ENCODE measurements around the gene BEAN1.

Gene BEAN1, protein sequence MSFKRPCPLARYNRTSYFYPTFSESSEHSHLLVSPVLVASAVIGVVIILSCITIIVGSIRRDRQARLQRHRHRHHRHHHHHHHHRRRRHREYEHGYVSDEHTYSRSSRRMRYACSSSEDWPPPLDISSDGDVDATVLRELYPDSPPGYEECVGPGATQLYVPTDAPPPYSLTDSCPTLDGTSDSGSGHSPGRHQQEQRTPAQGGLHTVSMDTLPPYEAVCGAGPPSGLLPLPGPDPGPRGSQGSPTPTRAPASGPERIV

DNA sequence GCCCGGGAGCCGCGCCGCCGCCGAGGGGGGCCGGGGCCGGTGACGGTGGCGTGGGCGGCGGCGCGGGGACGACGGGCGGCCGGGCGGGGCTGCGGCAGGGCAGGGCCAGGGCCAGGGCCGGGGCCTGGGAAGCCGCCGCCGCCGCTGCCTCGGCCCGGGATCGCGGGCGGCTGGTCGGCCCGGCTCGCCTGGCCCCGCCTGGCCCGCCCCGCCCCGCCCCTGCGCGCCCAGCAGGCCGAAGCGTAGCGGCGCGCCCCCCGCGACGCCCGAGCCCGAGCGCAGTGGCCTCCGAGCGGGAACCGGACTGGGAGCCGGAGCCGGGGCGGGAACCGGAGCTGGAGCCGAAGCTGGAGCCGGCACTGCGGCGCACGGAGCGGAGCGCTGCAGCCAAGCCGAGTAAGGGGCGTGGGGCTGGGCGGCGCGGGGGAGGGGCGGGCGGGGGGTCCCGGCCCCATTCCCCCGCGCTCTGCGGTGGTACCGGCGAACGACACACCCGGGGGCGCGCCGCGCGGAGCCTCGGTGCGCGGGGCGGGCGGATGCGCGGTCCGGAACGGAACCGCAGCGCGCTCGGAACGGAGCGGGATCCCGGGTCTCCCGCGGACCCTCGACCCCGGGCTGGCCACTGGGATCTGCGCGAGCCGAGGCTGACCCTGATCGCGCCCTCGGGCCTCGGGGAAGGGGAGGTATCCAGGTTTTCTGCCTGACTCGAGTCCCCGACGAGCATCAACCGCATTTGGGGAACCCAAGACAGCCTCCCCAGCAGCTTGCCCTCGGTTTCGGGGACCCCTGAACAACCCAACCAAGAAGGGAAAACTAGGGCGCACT is at the start of gene BEAN1:
BEAN1 (plus strand) TSS at position 260 of the 825 bp plus-strand sequence. CDS start 10,382 bp downstream, outside the sequence.
- no peak for DNase-seq (ENCODE audit: low spot score)

DNA sequence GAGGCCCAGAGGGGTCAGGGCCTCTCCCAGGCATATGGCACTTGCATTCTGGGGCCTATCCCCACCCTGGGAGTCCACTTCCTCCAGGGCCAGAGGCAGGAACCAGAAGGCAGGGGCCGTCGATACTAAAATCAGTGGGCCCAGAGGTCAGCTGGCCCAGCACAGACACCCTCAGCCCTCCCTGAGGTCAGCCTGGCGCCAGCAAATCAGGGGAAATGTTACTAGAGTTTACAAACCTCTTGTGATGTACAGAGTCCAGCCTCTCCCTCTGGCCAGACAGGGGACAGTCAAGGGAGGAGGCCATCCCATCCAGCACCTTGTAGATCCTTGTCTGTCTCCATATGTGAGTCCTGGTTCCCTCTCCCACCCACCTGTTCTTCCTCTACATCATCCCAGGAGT is 49.8 kb upstream of the BEAN1 start:
- no peak for DNase-seq (ENCODE audit: low spot score)

DNA sequence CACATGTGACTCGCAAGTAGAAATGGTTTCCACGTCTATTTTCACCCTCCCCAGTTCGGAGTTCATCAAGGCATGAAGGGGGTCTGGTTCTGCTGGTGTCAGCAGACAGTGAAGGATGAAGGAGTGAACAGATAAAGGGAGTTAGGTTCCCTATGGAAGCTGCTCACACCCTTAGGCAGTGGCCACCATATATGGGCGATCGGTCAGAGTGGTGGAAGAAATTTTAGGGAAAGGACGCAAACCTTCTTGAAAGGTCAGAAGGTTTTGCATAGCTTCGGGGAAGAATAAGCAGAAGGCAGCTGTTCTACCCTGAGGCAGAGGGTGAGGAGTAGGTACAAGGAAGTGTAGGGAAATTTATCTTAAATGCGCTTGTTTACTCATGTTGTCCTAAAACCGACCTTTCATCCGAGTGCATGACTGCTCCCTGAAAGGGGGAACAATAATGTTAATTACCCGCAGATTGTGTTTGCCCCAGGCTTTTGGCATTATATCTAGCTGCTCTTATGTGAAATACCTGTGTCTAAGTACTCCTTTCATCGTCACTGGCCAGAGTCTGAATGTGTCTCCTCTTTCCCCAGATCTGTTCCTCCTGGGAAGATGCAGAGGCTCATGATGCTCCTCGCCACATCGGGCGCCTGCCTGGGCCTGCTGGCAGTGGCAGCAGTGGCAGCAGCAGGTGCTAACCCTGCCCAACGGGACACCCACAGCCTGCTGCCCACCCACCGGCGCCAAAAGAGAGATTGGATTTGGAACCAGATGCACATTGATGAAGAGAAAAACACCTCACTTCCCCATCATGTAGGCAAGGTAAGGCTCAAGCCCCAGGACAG is 48.1 kb upstream of the BEAN1 start:
- no peak for DNase-seq (ENCODE audit: low spot score)

DNA sequence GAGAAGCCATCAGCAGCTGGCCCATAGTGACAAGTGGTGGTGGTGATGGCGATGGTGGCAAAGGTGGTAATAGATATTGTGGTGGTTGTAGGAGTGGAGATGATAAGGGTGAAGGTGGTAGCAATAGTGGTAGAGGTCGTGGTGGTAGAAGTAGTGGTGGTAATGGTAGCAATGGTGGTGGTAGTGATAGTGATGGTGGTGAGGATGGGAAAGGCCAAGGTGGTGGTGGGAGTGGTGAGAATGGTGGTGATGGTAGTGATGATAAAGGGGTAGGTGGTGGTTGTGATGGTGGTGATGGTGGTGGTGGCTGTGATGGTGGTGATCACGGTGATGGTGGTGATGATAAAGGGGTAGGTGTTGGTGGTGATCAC is 47.5 kb upstream of the BEAN1 start:
- DNase-seq (ENCODE audit: low spot score) = no peak

DNA sequence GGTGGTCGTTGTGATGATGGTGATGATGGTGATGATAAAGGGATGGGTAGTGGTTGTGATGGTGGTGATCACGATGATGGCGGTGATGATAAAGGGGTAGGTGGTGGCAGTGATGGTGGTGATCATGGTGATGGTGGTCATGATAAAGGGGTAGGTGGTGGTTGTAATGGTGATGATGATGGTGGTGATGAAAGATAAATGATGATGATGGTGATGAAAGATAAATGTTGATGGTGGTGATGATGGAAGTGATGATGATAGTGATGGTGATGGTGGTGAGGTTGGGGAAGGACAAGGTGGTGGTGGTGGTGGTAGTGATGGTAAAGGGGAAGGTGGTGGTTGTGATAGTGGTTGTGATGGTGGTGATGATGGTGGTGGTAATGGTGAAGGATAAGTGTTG is 46.7 kb upstream of the BEAN1 start:
- no peak for DNase-seq (ENCODE audit: low spot score)

DNA sequence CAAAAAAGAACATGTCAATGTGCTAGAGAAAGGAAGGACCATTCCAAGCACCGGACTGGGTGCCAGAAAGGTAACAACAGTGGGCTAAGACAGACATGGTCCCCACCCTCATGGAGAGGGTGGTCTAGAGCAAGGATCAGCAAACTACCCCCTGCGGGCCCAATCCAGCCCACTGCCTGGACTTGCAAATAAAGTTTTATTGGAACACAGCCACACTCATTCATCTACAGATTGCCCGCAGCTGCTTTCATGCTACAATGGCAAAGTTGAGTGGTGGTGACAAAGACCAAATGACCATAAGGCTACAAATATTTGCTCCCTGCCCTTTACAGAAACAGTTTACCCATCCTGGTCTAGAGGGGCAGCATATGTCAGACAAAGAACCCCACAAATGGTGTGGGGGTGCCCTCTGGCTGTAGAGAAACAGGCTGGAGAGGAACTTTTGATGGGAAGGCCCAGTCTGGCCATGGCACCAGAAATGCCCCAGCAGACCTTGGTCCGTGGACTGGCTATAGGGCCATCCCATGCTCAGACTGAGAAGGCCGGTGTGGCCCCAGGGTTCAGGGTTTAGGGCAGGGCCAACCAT is 45.4 kb upstream of the BEAN1 start:
- no peak for DNase-seq (ENCODE audit: low spot score)

DNA sequence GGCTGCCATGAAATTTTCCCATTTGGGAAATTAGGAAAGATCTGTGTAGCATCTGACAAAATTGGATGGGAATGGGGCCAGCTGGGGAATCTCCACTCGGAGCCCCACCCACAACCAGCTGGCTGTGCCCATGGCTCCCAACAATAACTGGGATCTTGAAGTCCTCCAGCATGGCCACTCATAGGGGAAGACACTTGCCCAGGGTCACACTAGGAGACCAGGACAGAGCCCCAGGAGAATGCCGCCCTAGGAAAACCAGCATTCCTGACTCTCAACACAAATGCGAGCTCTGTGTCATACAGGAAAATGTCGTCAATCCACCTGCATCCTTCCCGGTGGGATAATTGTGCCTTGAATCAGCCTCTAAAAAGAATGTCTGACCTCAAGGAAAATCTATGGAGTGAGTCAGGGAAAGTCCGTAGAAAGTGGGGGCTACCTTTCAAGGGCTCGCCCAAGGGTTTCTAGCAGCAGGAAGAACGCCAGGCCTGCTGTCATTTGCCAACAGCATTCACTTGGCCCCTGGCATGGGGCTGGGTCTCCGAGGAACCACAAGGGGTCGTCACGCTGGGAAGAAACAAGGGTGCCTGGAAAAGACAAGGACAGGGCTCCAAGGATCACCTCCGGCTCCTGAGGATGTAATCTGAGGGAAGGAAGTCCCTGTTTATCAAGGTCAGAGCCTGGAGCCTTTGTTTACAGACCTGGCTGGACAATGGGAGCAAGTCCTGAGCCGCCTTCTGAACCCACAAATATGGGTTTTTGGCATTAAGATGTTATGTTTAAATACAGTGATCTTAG is 44.7 kb upstream of the BEAN1 start:
- DNase-seq (ENCODE audit: low spot score) = no peak

DNA sequence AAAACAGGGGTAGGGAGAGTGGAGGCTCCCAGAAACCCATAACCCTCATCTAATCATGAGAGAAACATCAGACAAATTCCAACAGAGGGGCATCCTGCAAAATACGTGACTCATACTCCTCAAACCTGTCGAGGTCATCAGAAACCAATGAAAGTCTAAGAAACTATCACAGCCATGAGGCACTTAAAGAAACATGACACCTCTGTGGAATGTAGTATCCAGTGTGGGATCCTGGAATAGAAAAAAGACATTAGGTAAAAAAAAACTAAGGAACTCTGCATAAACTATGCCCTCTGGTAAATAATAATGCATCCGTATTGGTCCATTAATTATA is 44.2 kb upstream of the BEAN1 start:
- DNase-seq (ENCODE audit: low spot score) = no peak

DNA sequence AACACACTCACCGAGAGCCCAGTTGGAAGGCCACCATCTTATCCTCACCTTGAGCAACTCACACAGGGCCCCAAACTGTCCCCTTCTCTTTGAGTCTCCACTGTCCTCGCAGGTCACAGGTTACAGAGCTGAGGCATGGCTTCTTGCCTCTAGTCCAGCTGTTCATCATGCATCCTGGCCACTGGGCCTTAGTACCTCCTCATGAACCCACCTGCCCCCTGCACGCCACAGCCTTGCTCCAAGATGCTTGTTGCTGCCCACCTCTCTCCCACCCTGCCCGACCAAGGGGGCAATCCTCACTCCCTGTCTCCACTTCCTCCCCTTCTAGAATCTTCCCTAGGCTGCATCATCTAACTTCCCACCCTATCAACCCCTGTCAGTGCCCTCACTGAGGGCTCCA is 43.5 kb upstream of the BEAN1 start:
- no peak for DNase-seq (ENCODE audit: low spot score)

DNA sequence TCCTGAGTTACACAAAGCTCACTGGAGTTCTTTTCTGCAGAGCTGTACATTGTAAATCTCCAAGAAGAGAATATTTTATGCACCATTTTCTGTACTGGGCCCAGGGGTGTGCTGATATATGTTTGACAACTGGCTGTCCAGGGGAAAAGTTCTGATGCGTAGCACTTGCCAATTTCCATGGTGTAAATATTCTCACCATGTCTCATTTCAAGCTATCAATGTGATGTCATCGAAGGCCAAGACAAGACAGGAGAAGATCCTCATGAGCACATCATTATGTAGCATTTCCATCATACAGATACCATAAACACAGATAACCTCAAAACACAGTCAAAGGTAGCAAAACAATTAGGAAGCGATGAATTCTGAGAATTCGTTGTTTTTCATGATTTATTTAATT is 41.7 kb upstream of the BEAN1 start:
- no peak for DNase-seq (ENCODE audit: low spot score)

DNA sequence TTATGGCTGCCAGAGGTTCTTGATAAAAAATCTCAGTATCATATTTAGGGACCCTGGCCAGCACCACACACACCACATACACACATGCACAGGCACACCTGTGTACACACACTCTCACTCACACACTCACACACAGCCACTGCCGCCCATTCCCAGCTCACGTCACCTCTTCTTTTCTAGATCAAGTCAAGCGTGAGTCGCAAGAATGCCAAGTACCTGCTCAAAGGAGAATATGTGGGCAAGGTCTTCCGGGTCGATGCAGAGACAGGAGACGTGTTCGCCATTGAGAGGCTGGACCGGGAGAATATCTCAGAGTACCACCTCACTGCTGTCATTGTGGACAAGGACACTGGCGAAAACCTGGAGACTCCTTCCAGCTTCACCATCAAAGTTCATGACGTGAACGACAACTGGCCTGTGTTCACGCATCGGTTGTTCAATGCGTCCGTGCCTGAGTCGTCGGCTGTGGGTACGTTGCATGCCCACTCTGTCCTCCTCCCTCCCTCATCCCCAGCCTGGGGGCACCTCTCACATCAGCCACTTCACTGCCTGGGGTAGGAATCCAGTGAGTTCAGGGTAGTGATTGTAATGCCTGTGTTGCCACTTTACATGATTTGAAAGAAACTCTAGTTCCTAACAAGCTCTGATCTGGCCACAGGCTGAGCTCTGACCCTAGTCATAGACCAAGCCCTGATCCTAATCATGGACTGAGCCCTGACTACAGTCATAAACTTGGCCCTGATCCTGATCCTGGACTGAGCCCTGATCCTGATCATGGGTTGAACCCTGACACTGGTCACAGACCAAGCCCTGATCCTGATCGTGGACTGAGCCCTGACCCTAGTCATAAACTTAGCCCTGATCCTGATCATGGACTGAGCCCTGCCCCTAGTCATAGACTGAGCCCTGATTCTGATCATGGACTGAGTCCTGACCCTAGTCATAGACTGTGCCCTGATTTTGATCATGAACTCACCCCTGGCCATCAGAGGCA is 40.2 kb upstream of the BEAN1 start:
- no peak for DNase-seq (ENCODE audit: low spot score)

DNA sequence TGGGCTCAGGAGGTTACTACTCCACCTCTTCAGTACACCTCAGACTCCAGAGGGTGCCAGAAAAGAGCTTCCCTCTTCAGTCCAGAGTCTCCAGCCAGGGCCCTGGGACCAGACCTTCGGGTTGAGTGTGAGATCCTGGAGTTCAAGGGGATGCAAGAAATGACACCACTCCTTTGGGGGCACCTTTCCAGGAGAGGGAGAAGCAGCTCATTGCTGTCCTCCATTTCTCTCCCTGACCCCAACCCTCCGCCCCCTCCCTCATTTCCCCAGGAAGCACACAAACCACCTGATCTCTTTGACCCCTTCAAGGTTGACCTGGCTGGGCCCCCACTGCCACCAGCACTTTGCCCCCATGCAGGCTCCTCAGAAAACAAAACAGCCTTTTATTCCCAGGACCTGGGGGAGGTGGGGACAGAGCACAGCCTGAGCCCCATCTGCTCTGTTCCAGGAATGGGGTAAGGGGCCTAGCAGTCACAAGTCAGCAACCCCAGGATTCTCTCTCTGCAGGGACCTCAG is 39.2 kb upstream of the BEAN1 start:
- DNase-seq (ENCODE audit: low spot score) = no peak

DNA sequence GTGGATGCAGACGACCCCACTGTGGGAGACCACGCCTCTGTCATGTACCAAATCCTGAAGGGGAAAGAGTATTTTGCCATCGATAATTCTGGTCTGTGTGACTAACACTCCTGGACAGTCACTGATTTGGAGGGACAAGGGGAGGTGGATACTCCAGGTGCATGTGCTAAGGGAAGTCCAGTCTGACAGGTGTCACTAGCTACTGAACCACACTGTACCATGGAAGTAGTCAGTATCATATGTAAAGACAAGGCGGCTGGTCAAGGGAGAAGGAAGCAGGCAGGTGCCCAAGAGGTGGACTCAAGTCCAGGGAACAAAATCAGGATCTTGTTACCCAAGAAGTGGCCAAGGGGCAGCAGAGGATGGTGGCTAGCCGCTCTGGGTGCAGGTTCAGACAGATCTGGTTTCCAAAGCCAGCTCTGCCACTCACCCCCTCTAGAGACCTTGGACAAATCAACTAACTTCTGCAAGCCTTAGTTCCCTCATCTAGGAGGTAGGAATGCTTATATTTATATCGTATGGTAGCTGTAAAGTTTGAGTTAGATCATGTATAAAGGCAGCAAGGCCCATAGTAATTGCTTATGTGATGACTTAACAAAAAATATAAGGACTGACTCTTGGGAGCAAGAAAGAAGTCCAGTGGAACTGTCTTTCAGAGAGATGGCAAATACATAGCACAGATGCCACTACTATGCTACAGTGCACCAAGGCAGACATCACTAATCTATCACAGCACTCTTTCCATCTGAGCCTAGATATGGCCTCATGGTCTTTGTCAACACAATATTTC is 38.5 kb upstream of the BEAN1 start:
- no peak for DNase-seq (ENCODE audit: low spot score)

DNA sequence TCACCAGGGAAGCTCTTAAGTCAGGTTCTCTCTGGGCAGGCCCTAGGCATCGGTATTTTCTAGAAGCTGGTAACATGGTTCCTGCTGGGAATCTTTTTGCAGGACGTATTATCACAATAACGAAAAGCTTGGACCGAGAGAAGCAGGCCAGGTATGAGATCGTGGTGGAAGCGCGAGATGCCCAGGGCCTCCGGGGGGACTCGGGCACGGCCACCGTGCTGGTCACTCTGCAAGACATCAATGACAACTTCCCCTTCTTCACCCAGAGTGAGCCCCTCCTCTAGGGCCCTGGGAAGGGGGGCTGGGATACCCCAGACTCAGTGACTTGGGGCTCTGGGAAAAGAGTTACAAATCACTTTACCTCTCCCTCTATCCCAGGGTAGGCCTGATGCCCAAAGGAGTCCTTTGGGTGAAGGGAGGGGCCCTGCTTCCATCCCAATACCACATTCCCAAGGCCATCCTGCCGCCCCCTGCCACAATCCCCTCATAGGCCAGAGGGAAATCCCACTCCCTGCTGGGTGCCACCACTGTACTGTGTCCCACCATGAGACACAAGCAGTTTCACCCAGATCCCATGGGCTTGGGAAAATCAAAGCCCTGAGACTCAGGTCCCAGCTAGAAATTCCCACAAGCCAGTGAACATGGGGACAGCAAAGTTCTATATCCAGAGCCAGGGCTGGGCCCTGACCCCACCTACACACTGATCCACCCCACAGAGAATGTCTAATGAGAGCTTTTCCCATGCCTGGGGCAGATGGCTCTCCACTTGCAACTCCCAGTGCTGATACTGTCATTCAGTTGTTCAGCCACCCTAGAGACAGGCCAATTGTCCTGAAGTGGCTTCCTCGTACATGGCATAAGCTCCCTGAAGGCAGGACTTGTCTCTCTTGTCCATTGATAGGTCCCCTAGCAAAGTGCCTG is 37.6 kb upstream of the BEAN1 start:
- no peak for DNase-seq (ENCODE audit: low spot score)

DNA sequence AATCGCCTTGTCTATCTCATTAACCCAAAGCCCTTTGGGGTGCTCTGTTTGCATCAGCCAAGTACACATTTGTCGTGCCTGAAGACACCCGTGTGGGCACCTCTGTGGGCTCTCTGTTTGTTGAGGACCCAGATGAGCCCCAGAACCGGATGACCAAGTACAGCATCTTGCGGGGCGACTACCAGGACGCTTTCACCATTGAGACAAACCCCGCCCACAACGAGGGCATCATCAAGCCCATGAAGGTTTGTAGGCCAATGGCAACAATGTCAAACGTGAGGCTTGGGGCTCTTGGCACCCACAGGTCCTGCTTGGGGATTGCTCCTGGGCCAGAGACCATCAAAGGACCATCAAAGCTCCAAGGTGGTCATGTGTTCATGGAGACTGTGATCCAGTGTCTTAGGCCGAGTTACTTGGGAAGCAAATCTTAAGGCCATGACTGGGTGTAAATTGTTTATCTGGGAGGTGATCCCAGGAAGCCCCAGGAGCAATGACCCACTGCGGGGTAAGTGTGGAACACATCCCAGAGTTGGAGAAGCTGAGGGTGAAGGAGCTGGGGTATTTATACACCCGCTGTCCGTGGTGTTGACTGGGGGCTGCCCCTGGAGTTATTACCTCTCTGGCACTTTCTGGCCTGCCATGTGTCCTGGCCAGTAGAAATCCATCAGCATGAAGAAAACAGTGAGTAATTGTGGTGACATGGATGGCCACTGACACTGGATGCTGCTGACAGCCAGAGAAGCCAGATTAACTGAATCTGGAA is 36.6 kb upstream of the BEAN1 start:
- DNase-seq (ENCODE audit: low spot score) = no peak

DNA sequence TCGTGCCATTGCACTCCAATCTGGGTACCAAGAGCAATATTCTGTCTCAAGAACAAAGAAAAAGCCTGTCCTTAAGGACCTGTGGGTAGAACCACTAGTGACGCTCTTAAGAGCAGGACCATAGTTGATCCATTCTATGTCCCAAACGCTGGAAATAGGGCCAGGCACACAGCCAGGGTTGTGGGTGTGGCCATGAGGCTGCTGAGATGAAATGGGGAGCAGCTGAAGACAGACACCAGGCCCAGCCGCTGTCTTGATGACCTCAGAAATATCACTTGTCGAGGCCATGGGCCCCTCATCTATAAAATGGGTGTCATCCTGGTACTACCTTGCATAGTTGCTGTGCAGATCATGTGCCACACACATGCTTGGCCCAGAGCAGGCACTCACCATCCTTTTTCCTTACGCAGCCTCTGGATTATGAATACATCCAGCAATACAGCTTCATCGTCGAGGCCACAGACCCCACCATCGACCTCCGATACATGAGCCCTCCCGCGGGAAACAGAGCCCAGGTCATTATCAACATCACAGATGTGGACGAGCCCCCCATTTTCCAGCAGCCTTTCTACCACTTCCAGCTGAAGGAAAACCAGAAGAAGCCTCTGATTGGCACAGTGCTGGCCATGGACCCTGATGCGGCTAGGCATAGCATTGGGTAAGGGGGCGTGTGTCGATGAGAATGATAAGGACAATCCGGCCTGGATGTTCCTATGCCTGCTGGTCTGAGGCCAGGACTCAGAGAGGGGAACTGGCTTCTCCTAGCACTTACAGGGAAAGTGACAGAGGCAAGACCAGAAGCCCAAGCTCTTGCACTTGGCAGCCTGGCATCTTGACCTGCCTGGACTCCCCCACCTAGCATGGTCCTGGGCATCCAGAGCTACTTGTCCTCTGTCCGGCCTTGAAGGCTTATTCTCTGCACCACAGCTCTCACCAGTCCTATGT is 35.1 kb upstream of the BEAN1 start:
- DNase-seq (ENCODE audit: low spot score) = no peak
